Measurements from ENCODE around the gene CPLX3. TPM values are rescaled to one million over a fixed set of nuclear protein-coding genes. Genes with fewer than 3 reads are reported as not detected.
"Not testable (repeated sequence)": the region's sequence is repeated elsewhere in the genome, so short reads cannot be mapped to it uniquely, and the experiment has no call there.

CPLX3 gene
- total and polyA plus RNA-seq, 2 donors (not counting 1 experiment from before 2014, with no cell fraction given): not detected

DNA sequence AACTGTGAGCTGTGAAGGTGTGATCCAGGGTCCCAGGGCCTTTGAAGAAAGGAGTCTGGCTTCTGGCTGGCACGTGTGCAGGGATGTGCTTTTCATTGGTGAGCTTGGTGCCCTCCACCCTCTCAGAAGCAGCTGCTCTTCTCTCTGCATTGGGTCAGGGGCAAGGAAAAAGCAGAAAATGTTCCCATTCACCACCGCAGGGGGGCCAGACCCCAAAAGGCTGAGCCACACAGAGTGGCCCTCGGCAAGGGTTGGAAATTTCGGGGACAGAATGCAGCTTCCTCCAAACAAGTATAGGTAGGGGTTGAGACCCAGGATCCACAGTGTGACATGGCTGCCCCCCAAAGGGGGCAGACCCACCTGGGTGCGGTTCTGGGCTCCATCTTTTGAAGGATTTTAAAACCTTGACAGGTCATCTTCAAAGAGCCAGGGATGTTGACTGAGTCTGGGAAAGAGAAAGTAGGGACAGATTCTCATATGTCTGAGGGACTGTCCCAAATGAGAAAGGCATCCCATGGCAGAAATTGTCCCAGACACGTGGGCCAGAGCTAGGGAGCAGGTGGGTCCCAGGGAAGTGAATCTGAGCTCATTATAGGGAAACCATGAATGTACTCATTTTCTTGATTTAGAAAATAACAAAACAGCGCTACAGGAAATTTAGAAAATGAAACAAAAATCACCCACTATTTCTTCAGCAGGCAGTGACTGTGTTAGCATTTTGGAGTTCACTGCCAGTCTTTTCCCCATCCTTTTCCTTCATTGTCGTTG is 41.8 kb upstream of the CPLX3 start:
- Histone ChIP-seq H2AFZ (ENCODE audit: low read length) (no peak overlapping the region), H3K9me3 (ENCODE audit: control insufficient read depth, insufficient read depth, low read depth, low read length) (no peaks in the 10 kb centered on the region), H3K27me3 (ENCODE audit: control insufficient read depth, insufficient read depth, low read length) (no peaks in the 10 kb centered on the region), H3K4me2 (ENCODE audit: extremely low read depth, insufficient read depth, low read length) (peak overlapping the region; percentile 33), H4K20me1 (ENCODE audit: control insufficient read depth, extremely low read depth, insufficient read depth, low read length) (no peaks in the 10 kb centered on the region), H3K79me2 (ENCODE audit: control insufficient read depth, insufficient read depth, low read length) (peaks cover 67% of the 10 kb centered on the region), H3K9ac (ENCODE audit: insufficient read depth, low read length) (no peak overlapping the region), H3K4me1 (ENCODE audit: control insufficient read depth, extremely low read depth, insufficient read depth, low read length) (peaks cover 68% of the 10 kb centered on the region), H3K36me3 (ENCODE audit: control insufficient read depth, insufficient read depth, low read length) (no peaks in the 10 kb centered on the region), H3K27ac (ENCODE audit: insufficient read depth, low read length) (no peak overlapping the region), H3K4me3 (replicated peaks in 1 of 4; ENCODE audit: control extremely low read depth in 1 of 4, insufficient read depth in 1 of 4, low read depth in 3 of 4, low read length in 4 of 4) (peak overlapping the region in 1 of 4 experiments; percentile 2)
- no peak for TF ChIP-seq EZH2 (IDR thresholded peaks at IDR 0.05; ENCODE audit: low read length, missing control alignments)
- TF ChIP-seq, protein P1, sequence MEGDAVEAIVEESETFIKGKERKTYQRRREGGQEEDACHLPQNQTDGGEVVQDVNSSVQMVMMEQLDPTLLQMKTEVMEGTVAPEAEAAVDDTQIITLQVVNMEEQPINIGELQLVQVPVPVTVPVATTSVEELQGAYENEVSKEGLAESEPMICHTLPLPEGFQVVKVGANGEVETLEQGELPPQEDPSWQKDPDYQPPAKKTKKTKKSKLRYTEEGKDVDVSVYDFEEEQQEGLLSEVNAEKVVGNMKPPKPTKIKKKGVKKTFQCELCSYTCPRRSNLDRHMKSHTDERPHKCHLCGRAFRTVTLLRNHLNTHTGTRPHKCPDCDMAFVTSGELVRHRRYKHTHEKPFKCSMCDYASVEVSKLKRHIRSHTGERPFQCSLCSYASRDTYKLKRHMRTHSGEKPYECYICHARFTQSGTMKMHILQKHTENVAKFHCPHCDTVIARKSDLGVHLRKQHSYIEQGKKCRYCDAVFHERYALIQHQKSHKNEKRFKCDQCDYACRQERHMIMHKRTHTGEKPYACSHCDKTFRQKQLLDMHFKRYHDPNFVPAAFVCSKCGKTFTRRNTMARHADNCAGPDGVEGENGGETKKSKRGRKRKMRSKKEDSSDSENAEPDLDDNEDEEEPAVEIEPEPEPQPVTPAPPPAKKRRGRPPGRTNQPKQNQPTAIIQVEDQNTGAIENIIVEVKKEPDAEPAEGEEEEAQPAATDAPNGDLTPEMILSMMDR (conservative IDR thresholded peaks at IDR 0.05 in 1 of 2, IDR thresholded peaks at IDR 0.05 in 1 of 2; ENCODE audit: low read depth in 1 of 2, low read length in 2 of 2): no peak
- DNase-seq (ENCODE audit: low read depth in 2 of 2): no peak

DNA sequence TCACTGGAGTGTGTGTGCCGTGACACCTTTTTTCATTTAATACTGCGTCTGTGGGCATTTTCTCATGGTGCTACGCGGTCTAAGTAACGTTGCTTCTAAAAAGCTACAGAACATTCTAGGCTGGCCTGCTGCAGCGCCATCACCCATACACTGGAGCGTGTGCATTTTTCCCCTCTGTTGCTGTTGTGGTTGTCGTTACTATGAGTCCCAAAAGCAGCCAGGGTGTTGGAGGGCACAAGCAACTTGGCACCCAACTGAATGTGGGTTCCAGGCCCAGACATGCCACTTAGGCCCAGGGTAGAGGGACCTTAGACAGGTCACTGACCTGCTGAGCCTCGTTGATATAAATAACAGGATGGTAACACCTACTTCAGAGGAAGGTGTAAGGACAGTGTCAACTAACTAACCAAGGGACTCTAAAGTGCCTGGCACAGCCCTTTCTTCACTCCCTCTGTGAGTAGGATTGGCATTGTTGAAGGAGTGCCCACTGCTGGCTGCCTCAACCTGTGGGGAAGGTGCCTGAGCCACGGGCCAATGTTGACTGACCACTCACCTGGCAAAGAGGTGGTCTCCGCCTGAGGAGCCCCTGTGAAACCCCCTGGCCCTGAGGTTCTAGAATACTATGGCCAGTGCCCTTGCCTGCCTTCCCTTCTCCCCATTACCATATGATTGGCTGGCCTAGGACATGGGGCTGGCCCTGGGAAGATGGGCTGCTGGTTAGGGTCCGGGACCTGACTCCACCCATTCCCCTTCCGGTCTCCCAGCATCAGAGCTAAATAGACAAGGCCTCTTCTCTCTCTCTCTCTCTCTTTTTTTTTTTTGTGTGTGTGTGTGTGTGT is 41.0 kb upstream of the CPLX3 start:
- no peaks in the 10 kb centered on the region for H3K27me3 ChIP-seq (ENCODE audit: control insufficient read depth, insufficient read depth, low read length)
- peaks cover 70% of the 10 kb centered on the region for H3K79me2 ChIP-seq (ENCODE audit: control insufficient read depth, insufficient read depth, low read length)
- no peak overlapping the region for H3K4me3 ChIP-seq (replicated peaks in 1 of 4; ENCODE audit: control extremely low read depth in 1 of 4, insufficient read depth in 1 of 4, low read depth in 3 of 4, low read length in 4 of 4)
- no peak overlapping the region for H3K4me2 ChIP-seq (ENCODE audit: extremely low read depth, insufficient read depth, low read length)
- no peaks in the 10 kb centered on the region for H3K36me3 ChIP-seq (ENCODE audit: control insufficient read depth, insufficient read depth, low read length)
- H2AFZ ChIP-seq (ENCODE audit: low read length): no peak overlapping the region
- peaks cover 76% of the 10 kb centered on the region for H3K4me1 ChIP-seq (ENCODE audit: control insufficient read depth, extremely low read depth, insufficient read depth, low read length)
- no peak overlapping the region for H3K9ac ChIP-seq (ENCODE audit: insufficient read depth, low read length)
- DNase-seq (ENCODE audit: low read depth in 2 of 2): no peak
- H3K9me3 ChIP-seq (ENCODE audit: control insufficient read depth, insufficient read depth, low read depth, low read length): no peaks in the 10 kb centered on the region
- TF ChIP-seq EZH2 (IDR thresholded peaks at IDR 0.05; ENCODE audit: low read length, missing control alignments): no peak
- TF ChIP-seq, protein P1 (conservative IDR thresholded peaks at IDR 0.05 in 1 of 2, IDR thresholded peaks at IDR 0.05 in 1 of 2; ENCODE audit: low read depth in 1 of 2, low read length in 2 of 2): no peak
- H3K27ac ChIP-seq (ENCODE audit: insufficient read depth, low read length): no peak overlapping the region
- H4K20me1 ChIP-seq (ENCODE audit: control insufficient read depth, extremely low read depth, insufficient read depth, low read length): no peaks in the 10 kb centered on the region

DNA sequence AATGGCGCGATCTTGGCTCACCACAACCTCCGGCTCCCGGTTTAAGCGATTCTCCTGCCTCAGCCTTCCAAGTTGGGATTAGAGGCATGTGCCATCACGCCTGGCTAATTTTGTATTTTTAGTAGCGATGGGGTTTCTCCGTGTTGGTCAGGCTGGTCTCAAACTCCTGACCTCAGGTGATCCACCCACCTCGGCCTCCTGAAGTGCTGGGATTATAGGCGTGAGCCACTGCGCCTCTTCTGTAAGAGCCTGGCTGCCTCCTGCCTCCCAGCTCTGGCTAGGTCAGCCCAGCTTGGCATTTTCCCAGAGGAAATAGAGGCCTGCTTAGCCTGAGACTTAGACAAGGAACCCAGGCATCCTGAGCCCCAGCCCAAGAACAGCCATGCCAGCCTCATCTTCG is 40.3 kb upstream of the CPLX3 start:
- not testable (repeated sequence) for H2AFZ ChIP-seq (ENCODE audit: low read length); H3K36me3 ChIP-seq (ENCODE audit: control insufficient read depth, insufficient read depth, low read length); H3K4me3 ChIP-seq (replicated peaks in 1 of 4; ENCODE audit: control extremely low read depth in 1 of 4, insufficient read depth in 1 of 4, low read depth in 3 of 4, low read length in 4 of 4); H4K20me1 ChIP-seq (ENCODE audit: control insufficient read depth, extremely low read depth, insufficient read depth, low read length); H3K27ac ChIP-seq (ENCODE audit: insufficient read depth, low read length); H3K9ac ChIP-seq (ENCODE audit: insufficient read depth, low read length); H3K4me2 ChIP-seq (ENCODE audit: extremely low read depth, insufficient read depth, low read length); H3K9me3 ChIP-seq (ENCODE audit: control insufficient read depth, insufficient read depth, low read depth, low read length); DNase-seq (ENCODE audit: low read depth in 2 of 2); H3K27me3 ChIP-seq (ENCODE audit: control insufficient read depth, insufficient read depth, low read length)
- H3K79me2 ChIP-seq (ENCODE audit: control insufficient read depth, insufficient read depth, low read length): peaks cover 70% of the 10 kb centered on the region
- peaks cover 72% of the 10 kb centered on the region for H3K4me1 ChIP-seq (ENCODE audit: control insufficient read depth, extremely low read depth, insufficient read depth, low read length)

Measured in fibroblast of lung (primary cell).